Heart right ventricle (tissue), 16 donors: ENCODE measurements around the gene POLK. TPM values are rescaled to one million over a fixed set of nuclear protein-coding genes. Genes with fewer than 3 reads are reported as not detected.

ENCODE experiments used
- ATAC-seq, 8 donors: fragments of 200-7000 bp; cut with Tn5 transposase; one replicate each; pipeline ENCODE4 v1.9.1; 2020; ENCODE audit warnings: mild to moderate bottlenecking in 8 of 8, moderate library complexity in 8 of 8, moderate number of reproducible peaks in 1 of 8
- DNase-seq, 2 donors: peaks; one replicate each; pipeline ENCODE4 v3.0.0-alpha.2; 2020
- H3K27ac ChIP-seq, 10 donors: fragments of 200-600 bp; sonication (generic) in 2 of 10; one replicate each; pipeline versions ENCODE4 v1.5.0 to v1.8.0; 2020 to 2022; ENCODE audit warnings: mild to moderate bottlenecking in 3 of 10
- H3K27me3 ChIP-seq, 7 donors: fragments of 200-600 bp; one replicate each; pipeline ENCODE4 v1.8.0; 2021 to 2022; ENCODE audit warnings: mild to moderate bottlenecking in 2 of 7
- H3K36me3 ChIP-seq, 9 donors: fragments of 200-600 bp; sonication (generic) in 1 of 9; one replicate each; pipeline versions ENCODE4 v1.5.0 to v1.8.0; 2020 to 2022; ENCODE audit warnings: mild to moderate bottlenecking in 2 of 9
- H3K4me1 ChIP-seq, 9 donors: fragments of 200-600 bp; sonication (generic) in 1 of 9; one replicate each; pipeline versions ENCODE4 v1.5.0 to v1.8.0; 2020 to 2022; ENCODE audit warnings: mild to moderate bottlenecking in 4 of 9
- H3K4me3 ChIP-seq, 10 donors: fragments of 200-600 bp; sonication (generic) in 2 of 10; one replicate each; pipeline versions ENCODE4 v1.5.0 to v1.8.0; 2020 to 2022; ENCODE audit warnings: mild to moderate bottlenecking in 7 of 10, moderate library complexity in 2 of 10
- H3K9me3 ChIP-seq, 11 donors: fragments of 200-600 bp in 10 of 11; sonication (generic) in 2 of 11; one replicate each; pipeline versions ENCODE4 v1.5.0 to v1.8.0; 2013 to 2022; ENCODE audit warnings: mild to moderate bottlenecking in 2 of 11, control low read depth in 1 of 11, moderate library complexity in 1 of 11
- WGBS, 2 donors: extraction: QIAGEN DNeasy Blood & Tissue Kit; methylation state at CpG; one replicate each; pipeline ENCODE4 v1.1.7; 2013; ENCODE audit warnings: inconsistent platforms in 1 of 2; 5-methylcytosine and 5-hydroxymethylcytosine counted together
- intact Hi-C, 10 donors: fragments of 100-400 bp; cut with DNase I; formaldehyde crosslinking; loops; one replicate each; pipeline versions ENCODE4 v1.11.1 to v1.14.2; 2022
- polyA plus RNA-seq, 2 donors: library from polyadenylated mRNA; stranded (reverse); fragments of 200-250 nt; gene quantifications; one replicate each; pipeline ENCODE4 v1.2.3, GENCODE V29; 2013
- total RNA-seq, 10 donors: library from RNA; stranded (reverse); fragmentation: NEBNext Ultra II Directional in 3 of 10; extraction: Animal tissue kit (Norgen Biotek cat#: 25700) in 3 of 10; gene quantifications; one replicate each; pipeline versions ENCODE4 v1.2.1 to v1.2.4, GENCODE V29; 2021 to 2023
- TF ChIP-seq, protein P1 (sequence below), 9 donors: fragments of 200-600 bp; sonication (generic) in 2 of 9; IDR thresholded peaks; one replicate each; pipeline versions ENCODE4 v1.5.0 to v1.8.0; 2021 to 2022; ENCODE audit warnings: antibody characterized with exemption in 9 of 9, mild to moderate bottlenecking in 5 of 9, moderate library complexity in 1 of 9
- donor health status: Arrhythmogenic right ventricular cardiomyopathy.
- donor health status: ischemic (EF 13 %, LVEDD 7.1; RV severe dilation, severe dysfunction).
- donor health status: healthy with polysubstance abuse.
- donor health status: DM: no; HTN: yes; CAD: no.
- donor health status: DM: no; HTN: no; CAD: no.
- donor health status: ischemic (EF 25% LVEDD 6.9; RV normal size, moderate dysfunction).
- donor health status: ischemic (EF 25% LVEDD 5.7; RV mildly dilated, moderate dysfunction).
- donor health status: healthy.
- donor health status: DM: yes; HTN: yes; CAD: no.
- donor health status: Ischemic cardiomyopathy.
- donor health status: ischemic (EF 35%, LVEDD 5.7; RV mildly dilated, moderate dysfunction).
- donor health status: nonischemic (EF 11% LVEDD 7.7; RV severe dilation, severe dysfunction).
- donor health status: DM: yes; HTN: yes; CAD: no.
- donor health status: PGD.
- donor health status: ischemic (EF 29% LVEDD 5.4; RV normal size, mild dysfunction).
- donor health status: nonischemic (EF 23%, LVEDD 6.1; RV moderate dilation, normal function).

The POLK gene
- total and polyA plus RNA-seq, 12 donors = 4.0 to 27.2 (median 22.6) TPM

DNA sequence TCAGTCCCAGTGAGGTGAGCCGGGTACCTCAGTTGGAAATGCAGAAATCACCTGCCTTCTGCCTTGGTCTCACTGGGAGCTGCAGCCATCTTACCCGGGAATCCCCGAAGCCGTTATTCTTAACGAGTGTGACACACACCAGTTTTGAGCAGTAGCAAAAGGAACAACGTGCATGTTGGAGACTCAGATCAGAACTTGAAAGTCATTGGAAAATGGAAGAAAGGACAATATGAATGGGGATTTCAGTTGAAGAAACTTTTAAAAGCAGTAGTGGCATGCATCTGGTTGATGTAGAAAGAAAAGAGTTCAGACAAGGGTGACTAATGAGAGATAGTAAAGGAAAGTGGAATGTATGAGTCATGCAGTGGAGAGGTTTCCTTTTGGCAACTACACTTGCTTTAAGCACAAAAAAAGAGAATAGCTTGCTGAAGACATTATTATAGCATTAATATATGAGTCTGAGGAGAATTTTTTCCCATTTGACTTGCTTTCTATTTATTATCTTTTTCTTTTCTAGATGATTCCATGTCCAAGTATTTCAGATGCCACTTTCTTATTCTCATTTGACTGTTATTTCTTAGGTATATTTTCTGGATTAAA lies 55.1 kb downstream of the POLK start:
- Histone ChIP-seq H3K27me3 (no peaks in the 10 kb centered on the region), H3K27ac (peak overlapping the region in 9 of 10 donors; percentile 65 to 80 (median 70)), H3K36me3 (peaks cover 0 to 17% (median 0%) of the 10 kb centered on the region in 9 donors), H3K9me3 (peaks cover 0 to 33% (median 4%) of the 10 kb centered on the region in 11 donors), H3K4me3 (peak overlapping the region in 2 of 10 donors; percentile 0 to 2), H3K4me1 (peaks cover 9 to 49% (median 30%) of the 10 kb centered on the region in 9 donors)
- TF ChIP-seq, protein P1, sequence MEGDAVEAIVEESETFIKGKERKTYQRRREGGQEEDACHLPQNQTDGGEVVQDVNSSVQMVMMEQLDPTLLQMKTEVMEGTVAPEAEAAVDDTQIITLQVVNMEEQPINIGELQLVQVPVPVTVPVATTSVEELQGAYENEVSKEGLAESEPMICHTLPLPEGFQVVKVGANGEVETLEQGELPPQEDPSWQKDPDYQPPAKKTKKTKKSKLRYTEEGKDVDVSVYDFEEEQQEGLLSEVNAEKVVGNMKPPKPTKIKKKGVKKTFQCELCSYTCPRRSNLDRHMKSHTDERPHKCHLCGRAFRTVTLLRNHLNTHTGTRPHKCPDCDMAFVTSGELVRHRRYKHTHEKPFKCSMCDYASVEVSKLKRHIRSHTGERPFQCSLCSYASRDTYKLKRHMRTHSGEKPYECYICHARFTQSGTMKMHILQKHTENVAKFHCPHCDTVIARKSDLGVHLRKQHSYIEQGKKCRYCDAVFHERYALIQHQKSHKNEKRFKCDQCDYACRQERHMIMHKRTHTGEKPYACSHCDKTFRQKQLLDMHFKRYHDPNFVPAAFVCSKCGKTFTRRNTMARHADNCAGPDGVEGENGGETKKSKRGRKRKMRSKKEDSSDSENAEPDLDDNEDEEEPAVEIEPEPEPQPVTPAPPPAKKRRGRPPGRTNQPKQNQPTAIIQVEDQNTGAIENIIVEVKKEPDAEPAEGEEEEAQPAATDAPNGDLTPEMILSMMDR (IDR thresholded peaks at IDR 0.05) = no peak
- intact Hi-C loops = loop anchor here in 4 of 10 donors (5.0 to 10.0 kb wide), 2 partner anchors 52 to 55 kb away; partner anchors contain the start of genes CERT1 (in 4 of the 4) and POLK (in 4 of the 4)
- ATAC-seq (peak; percentile 86 to 99 (median 97)), DNase-seq (peak in 1 of 2 donors; percentile 21)
- WGBS, 2 donors = 23 to 36% methylated on average over 6 of the region's 6 CpGs

DNA sequence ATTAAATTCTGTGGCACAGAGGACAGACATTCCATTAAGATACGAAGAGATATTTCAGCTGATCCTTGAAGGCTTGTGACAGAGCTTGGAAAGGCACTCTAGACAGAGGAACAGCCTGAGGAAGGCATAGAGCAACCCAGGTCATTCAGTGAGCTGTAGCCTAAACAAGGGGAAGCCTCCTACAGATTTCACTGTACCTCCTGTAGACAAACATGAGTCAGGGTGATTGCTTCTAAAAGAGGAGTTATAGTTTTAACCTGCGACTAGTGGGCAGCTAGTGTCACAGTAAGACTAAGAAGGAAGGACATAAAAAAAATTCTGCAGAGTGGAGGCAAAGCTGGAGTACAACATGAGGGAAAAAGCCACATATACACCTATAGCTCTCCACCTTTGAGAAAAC lies 56.0 kb downstream of the POLK start:
- TF ChIP-seq, protein P1 (IDR thresholded peaks at IDR 0.05) = no peak
- H3K9me3 ChIP-seq = peaks cover 0 to 29% (median 4%) of the 10 kb centered on the region in 11 donors

DNA sequence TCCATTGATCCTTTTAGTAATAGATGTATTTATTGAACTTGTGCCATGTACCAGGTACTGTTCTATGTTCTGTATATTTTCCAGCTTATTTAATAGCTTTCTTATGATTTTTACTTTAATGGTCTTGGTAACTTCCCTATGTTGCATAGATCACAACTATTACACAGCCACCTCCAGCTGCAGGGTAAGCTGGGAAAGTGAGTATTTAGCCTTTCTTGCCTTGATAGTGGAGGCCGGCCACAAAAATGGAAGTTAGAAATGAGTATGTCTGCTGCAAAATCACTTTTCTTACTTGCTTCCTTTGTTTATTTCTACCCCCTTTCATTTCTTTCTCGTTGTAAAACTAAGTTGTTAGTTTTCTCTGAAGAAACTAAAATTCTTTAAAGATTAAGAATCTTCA lies 56.5 kb downstream of the POLK start:
- ATAC-seq (no peak), DNase-seq (no peak)
- H3K27ac ChIP-seq = peak overlapping the region in 2 of 10 donors; percentile 68 to 69
- no peak overlapping the region for H3K4me3 ChIP-seq
- peaks cover 9 to 50% (median 30%) of the 10 kb centered on the region in 9 donors for H3K4me1 ChIP-seq
- peaks cover 0 to 19% (median 0%) of the 10 kb centered on the region in 9 donors for H3K36me3 ChIP-seq
- intact Hi-C loops = loop anchor here in 4 of 10 donors (5.0 to 10.0 kb wide), 2 partner anchors 53 to 56 kb away; partner anchors contain the start of genes CERT1 (in 4 of the 4) and POLK (in 4 of the 4)
- H3K9me3 ChIP-seq = peaks cover 0 to 24% (median 4%) of the 10 kb centered on the region in 11 donors
- no peaks in the 10 kb centered on the region for H3K27me3 ChIP-seq
- WGBS, 2 donors = 86 to 92% methylated on average over 2 of the region's 2 CpGs
- TF ChIP-seq, protein P1 (IDR thresholded peaks at IDR 0.05) = no peak

More for the DNA sequence above, 56.0 kb downstream of the POLK start:
- Histone ChIP-seq H3K27ac (peak overlapping the region in 7 of 10 donors; percentile 65 to 80 (median 70)), H3K36me3 (peaks cover 0 to 18% (median 0%) of the 10 kb centered on the region in 9 donors), H3K4me3 (no peak overlapping the region), H3K4me1 (peaks cover 9 to 50% (median 30%) of the 10 kb centered on the region in 9 donors), H3K27me3 (no peaks in the 10 kb centered on the region)
- no peak for DNase-seq
- peak in 4 of 8 donors; percentile 49 to 71 (median 60) for ATAC-seq
- intact Hi-C loops = loop anchor here in 4 of 10 donors (5.0 to 10.0 kb wide), 2 partner anchors 53 to 55 kb away; partner anchors contain the start of genes CERT1 (in 4 of the 4) and POLK (in 4 of the 4)
- WGBS, 2 donors = 33 to 49% methylated on average over 2 of the region's 2 CpGs

DNA sequence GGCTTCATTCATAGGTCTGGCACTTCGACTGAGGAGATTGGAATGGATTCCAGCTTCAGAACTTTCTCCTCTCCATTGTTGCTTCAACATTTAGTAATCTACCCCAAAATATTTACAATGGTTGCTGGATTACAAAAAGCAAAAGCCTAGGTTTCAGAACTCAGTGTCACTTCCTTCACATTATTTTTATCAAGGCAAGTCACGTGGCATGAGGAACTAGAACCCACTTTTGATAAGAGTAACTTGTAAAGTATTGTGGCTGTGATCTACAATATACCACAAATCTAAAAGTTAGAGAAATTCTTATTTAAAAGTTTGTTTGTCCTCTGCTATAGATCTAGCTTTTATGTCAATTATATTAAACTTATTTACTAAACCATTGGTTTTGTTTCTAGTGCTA lies 59.9 kb downstream of the POLK start:
- DNase-seq = no peak
- H3K27ac ChIP-seq = peak overlapping the region in 1 of 10 donors; percentile 8
- H3K4me3 ChIP-seq = no peak overlapping the region
- TF ChIP-seq, protein P1 (IDR thresholded peaks at IDR 0.05) = no peak
- H3K4me1 ChIP-seq = peaks cover 5 to 64% (median 37%) of the 10 kb centered on the region in 9 donors
- ATAC-seq = no peak
- 57 to 64% methylated on average over 2 of the region's 2 CpGs for WGBS, 2 donors
- H3K9me3 ChIP-seq = no peaks in the 10 kb centered on the region
- peaks cover 0 to 29% (median 0%) of the 10 kb centered on the region in 9 donors for H3K36me3 ChIP-seq
- intact Hi-C loops = no loop called here
- no peaks in the 10 kb centered on the region for H3K27me3 ChIP-seq
